LHCN-M2 (cell line): Measurements from ENCODE around the gene LCE3D. TPM values are rescaled to one million over a fixed set of nuclear protein-coding genes. Genes with fewer than 3 reads are reported as not detected.
"Not testable (repeated sequence)": the region's sequence is repeated elsewhere in the genome, so short reads cannot be mapped to it uniquely, and the experiment has no call there.

Experiments used
- DNase-seq: peaks from one replicate; pipeline ENCODE4 v3.0.0-alpha.2; 2012; ENCODE audit warnings: low read depth
- polyA plus RNA-seq: library from polyadenylated mRNA; unstranded; fragments of >200 nt; gene quantifications from one replicate; pipeline ENCODE4 v1.2.1, GENCODE V29; 2012; ENCODE audit warnings: missing spikeins
- total RNA-seq: library from RNA; depleted of rRNA; stranded (reverse); fragments of >200 nt; gene quantifications from 2 replicates; pipeline ENCODE4 v1.2.3, GENCODE V29; 2014; rRNA removed

Gene LCE3D, protein sequence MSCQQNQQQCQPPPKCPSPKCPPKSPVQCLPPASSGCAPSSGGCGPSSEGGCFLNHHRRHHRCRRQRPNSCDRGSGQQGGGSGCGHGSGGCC
- total RNA-seq = 0.32 and 0.69 TPM in 2 replicates
- not detected for polyA plus RNA-seq

DNA sequence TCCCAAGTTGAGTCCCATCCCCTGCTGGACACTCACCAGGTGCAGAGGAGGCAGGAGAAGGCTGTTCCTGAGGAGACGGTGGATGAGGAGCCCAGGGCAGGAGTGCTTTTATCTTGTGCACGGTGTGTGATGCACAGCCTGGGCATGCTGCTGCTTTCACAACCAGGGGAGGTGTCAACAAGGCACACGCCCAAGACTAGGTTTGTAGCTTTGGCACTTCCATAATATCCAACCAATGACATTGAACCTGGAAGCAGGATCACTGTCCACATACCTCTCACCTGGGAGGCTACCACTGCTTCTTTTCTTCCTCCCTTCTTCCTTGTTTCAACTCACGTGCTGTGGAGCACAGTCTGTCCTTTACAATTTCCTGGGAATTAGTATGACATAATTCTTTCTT, at the start of gene LCE3D:
LCE3D (minus strand) TSS at position 84 of the 400 bp plus-strand sequence. CDS start 580 bp downstream, outside the sequence.
- peak; percentile 5 for DNase-seq

DNA sequence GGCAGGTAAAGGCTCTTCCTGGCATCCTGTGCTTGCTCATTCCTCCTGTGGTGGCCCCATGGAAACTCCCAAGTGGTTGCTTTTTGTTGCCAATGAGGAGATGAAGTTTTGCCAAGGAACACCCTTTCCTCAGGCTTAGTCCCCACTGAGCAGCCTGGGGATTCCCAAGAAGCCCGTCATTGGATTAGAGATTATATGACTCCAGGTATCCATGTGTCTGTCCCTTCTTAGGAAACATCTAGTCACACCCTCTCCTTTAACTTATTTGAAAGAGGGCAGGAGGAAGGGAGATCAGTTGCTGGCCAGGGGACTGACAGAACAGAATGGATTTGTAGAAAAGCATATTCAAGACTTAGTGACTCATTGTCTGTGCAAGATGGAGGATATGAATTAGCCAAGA, 46.4 kb upstream of the LCE3D start:
- no peak for DNase-seq

DNA sequence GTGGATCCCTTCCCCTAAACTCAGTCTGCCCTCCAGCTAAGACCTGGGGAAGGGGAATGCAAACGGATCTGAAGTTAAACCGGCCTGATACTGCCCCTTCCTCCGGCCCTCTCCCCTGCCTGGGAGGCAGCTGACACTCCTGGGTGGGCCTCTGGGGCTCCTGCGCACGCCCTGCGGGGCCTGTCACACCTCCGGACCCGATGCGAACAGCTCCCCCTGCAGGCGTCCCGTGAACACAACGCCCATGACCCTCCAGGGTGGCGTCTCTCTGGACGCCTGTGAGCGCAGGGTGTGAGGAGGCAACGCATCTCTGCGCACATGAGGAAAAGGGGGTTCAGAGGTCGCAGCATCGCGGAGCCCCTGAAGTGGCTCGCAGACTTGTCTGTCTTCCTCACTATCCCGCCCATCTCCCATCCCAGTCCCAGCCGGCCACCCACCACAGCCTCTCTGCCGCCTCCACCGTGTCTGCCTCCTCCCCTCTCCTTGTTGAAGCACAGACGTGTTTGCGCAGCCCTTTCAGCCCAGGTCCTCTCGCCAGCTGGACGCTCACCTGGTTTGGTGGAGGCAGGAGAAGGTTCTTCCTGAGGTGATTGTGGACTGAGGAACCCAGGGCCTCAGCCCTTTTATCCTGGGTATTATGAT, 43.0 kb upstream of the LCE3D start:
- no peak for DNase-seq

DNA sequence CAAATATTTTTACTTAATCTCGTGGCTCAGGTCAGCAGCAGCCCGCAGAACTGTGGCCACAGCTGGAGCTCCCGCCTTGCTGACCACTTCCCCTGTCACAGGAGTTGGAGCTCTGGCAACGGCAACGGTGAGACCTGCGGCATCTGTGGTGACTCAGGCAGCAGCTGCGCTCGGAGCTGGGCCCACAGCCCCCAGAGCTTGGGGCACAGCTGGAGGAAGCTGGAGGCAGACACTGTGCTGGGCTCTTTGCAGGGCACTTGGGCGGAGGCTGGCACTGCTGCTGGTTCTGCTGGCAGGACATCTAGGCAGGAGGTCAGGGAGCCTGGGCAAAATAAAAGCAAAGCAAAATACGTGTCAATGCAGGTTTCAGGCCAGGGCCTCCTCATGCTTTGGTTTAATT, 42.5 kb upstream of the LCE3D start, which contains the start of gene LCE3A:
LCE3A (minus strand) TSS at position 301 of the 400 bp plus-strand sequence; CDS start at position 301, 0 bp downstream.
- peak; percentile 91 for DNase-seq

DNA sequence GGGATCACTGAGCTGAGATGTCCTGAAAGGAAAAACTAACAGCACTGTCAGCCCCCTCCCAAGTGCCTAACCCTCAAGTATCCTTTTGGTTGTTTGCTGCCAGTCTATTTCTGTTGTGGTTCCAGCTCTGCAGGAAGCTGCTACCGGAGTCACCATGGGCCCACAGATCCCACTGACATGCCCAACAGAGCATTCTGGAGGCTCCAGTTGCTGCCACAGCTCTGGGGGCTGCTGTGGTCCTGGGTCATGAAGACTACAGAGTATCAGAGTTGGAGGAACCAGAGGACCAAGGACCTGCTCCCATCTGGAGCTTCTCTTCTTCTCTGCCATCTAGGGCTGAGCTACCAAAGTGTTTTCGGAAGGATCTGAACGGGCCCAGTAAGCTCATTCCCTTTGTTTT, 41.7 kb upstream of the LCE3D start:
- no peak for DNase-seq

DNA sequence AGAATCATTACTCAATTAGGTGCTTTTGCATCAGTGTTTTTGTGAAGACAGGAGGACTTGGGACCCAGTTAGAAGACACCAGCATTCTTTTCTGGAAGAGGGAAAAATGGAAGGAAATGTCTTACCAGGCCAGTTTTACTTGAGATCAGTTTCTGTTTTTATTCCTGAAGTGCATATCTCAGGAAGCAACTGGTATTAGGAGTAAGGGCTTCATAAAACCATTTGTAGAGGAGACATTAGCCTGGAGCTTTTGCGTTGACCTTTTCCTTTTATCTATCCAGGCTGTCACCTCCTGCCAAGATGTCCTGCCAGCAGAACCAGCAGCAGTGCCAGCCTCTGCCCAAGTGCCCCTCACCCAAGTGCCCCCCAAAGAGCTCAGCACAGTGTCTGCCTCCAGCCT, 33.2 kb upstream of the LCE3D start, which contains the start of gene LCE3B:
LCE3B (plus strand) TSS at position 301 of the 400 bp plus-strand sequence; CDS start at position 301, 0 bp downstream.
- no peak for DNase-seq

DNA sequence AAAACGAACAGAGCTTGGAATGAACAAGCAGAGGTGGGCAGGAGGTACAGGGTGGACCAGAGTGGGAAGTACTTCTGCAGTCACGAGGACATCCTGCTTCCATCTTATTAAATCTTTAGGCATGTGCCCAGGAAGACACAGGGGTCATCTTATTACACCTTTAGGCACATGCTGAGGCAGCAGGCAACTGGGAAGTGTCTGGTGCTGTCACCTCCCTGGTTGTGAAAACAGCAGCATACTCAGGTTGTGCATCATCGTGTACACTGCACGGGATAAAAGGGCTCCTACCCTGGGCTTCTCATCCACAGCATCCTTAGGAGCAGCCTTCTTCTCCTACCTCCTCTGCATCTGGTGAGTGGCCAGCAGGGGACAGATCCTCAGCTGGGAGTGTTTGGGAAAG, 19.6 kb upstream of the LCE3D start, which contains the start of gene LCE3C:
LCE3C (plus strand) TSS at position 301 of the 400 bp plus-strand sequence. CDS start 498 bp downstream, outside the sequence.
- DNase-seq = no peak

DNA sequence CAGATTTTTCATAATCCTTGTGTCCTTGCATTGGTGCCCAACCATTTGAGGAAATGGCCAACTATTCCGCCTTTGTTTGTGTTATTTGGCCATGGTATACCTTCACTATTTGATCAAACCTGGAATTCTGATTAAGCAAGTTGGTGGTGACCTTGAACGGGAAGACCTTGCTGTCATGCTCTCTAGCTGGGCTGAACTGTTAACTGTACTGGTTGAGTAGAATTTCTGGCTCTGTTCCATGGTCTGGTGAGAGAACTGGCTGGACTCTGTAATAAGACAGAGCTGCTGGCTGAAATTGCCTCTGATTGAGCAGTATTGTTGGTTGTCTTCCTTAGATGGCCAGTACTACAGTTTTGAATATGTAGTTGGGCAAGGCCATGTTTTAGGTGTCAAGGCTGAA, 16.7 kb upstream of the LCE3D start:
- DNase-seq = no peak

DNA sequence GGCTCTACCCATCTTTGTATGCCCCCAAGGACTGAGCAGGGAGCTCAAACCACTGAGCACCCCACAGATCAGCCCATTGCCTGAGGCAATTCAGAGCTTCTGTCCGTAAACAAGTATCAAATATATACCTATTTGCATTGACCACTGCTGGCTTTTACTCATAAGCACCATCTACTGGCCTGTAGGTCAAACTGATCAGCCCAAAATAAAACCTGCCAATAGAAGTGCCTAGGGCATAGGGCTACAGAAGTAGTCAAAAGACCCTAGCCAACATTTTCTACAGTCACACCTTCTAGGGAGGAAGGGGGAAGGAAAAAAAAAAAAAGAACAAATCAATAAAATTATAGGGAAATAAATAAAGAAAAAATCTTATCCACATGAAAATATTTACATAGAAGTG, 5.3 kb upstream of the LCE3D start:
- no peak for DNase-seq

DNA sequence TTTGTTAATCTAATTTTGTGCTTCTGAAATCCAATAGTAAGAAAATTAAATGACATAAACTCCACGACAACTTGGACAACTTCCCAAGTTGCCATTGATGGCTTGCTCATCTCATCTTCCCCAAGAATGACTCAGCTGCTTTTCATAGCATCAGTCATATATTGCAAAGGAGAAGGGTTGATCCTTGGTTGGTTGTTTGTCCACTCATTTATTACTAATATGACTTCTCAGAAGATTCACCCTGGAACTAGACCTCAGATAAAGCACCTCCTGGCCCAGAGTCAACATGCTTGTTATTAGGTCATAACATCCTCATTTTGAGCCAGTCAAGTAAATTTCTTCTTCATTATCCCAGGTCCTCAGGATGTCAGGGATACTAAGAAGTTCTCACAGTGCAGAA, 2.3 kb upstream of the LCE3D start:
- peak; percentile 79 for DNase-seq

DNA sequence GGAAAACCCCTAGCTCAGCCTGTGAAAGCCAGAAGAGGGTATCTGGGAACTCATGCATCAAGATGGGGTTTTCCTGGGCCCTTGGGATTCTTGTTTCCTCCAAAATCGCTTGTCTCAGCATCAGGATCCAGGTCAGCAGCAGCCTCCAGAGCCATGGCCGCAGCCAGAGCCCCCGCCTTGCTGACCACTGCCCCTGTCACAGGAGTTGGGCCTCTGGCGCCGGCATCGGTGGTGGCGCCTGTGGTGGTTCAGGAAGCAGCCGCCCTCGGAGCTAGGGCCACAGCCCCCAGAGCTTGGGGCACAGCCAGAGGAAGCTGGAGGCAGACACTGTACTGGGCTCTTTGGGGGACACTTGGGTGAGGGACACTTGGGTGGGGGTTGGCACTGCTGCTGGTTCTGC, 790 bp downstream of the LCE3D start:
- not testable (repeated sequence) for DNase-seq

DNA sequence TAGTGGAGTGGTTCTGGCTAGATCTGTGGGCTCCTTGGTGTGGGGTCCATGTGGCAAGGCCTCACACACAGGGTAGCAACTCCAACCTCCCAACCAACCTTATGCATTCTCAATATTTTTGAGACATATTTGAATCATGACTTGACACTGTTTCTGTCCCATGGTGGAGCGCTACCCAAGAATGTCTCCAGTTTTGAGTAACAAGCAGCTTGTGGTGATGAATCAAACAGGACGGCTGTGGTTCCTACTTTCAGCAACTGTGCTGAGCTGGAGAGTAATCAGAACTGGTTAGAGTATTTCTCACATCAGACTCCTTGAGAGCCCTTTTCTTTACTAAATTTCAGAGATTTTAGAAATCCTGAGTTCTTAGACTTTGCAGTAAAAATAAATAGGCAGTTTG, 3.1 kb downstream of the LCE3D start:
- peak; percentile 82 for DNase-seq

DNA sequence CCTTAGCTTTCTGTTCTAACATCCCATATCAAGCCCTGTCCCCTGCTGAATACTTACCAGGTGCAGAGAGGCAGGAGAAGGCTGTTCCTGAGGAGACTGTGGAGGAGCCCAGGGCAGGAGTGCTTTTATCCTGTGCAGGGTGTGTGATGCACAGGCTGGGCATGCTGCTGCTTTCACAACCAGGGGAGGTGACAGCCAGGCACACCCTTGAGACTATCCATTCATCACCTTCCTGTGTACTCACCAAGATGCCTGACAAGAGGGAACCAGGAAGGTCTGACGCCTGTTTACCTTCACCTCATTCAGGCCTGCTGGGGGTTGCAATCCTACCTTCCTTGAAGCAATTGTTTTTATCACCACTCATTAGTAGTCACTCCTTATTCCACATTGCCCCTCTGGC, 13.6 kb downstream of the LCE3D start, which contains the start of gene LCE3E:
LCE3E (minus strand) TSS at position 100 of the 400 bp plus-strand sequence. CDS start 572 bp downstream, outside the sequence.
- DNase-seq = no peak

DNA sequence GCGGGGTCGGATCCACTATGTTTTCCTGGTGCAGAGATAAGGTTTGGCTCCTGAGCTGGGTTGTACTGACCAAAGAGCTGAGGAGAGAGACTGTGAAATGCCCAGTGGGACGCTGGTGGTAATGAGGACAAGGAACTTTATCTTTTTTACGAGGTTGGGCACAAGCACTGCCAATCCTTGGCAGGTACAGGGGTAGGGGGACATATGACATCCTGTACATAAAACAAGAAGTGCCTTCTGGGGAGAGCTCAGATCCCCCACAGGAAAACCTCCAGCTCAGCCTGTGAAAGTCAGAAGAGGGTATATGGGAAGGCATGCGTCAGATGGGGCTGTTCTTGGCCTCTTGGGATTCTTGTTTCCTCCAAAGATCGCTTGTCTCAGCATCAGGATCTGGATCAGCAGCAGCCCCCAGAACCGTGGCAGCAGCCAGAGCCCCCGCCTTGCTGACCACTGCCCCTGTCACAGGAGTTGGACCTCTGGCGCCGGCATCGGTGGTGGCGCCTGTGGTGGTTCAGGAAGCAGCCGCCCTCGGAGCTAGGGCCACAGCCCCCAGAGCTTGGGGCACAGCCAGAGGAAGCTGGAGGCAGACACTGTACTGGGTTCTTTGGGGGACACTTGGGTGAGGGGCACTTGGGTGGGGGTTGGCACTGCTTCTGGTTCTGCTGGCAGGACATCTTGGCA, 14.6 kb downstream of the LCE3D start:
- DNase-seq = no peak

DNA sequence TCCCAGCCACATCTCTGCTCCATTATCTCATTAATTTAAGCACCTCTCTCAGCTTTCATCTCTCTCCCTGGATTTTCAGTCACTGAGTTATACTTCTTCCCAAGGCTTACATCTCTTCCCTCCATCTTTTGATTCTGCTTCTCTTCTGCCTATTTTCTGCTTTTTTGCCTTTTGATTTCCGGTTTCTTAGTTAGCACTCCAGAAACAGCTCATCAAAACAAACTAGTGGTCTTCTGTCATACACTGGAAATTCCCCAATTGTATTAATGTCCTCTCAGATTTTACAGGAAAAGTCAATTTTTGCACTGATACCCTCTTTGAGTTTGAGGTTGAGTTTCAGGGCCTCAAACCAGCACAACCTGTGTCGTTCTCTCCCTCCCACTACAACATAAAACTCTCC, 15.2 kb downstream of the LCE3D start:
- DNase-seq = no peak

DNA sequence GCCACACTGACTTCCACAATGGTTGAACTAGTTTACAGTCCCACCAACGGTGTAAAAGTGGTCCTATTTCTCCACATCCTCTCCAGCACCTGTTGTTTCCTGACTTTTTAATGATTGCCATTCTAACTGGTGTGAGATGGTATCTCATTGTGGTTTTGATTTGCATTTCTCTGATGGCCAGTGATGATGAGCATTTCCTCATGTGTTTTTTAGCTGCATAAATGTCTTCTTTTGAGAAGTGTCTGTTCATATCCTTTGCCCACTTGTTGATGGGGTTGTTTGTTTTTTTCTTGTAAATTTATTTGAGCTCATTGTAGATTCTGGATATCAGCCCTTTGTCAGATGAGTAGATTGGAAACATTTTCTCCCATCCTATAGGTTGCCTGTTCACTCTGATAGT, 32.0 kb downstream of the LCE3D start:
- not testable (repeated sequence) for DNase-seq

DNA sequence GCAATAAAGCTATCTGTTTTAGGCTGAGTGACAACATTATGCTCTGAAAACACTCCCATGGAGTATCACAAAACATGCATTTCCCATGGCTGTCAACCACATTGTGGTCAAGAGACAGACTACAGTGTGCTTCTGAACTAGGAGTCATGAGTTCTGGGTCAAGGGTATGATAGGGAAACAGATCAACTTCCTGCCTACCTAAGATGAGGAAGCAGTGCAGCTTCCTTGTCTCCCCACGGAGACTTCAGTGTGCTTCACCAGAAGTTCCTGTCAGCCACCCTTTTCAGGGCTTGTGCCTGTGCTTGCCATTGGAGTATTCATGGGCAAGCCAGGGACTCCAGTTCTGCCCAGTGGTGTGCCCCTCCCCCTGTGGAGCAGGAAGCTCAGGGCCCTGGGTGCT, 33.6 kb downstream of the LCE3D start:
- no peak for DNase-seq

DNA sequence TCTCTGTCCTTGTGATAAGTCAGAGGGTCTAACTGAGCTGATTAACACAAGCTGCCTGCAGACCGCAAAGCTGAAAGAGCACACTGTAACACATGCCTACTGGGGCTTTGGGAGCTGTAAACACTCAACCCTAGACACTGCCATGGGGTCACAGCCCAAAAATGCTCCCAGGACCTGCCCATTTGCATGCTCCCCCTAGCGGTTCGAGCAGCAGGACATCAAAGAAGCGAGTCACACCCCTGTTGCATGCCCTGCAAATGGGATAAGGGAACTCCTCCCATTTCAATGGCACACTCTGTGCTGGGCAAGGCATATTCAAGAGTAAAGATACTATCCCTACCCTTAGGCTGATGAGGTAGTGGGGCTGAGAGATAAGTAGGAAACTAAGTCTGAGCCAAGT, 36.5 kb downstream of the LCE3D start:
- DNase-seq = peak; percentile 6

DNA sequence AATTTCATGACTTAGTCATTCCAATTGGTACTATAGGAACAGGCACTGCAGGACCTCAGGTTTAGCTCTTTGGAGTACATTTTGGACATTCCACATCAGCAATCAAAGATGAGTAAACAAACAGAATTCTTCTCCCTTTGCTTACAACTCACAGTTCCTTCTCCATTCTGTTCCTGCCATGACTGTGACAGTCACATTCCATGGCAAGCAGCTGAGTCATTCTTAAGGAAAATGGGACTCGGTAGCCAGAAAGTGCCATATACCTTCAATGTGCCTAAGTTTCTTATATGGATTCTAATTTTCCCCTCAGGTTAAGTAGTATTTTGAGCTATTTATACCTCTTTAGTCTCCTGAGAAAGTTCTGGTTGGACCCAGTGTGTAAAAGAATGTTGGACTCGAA, 40.4 kb downstream of the LCE3D start:
- DNase-seq = no peak

DNA sequence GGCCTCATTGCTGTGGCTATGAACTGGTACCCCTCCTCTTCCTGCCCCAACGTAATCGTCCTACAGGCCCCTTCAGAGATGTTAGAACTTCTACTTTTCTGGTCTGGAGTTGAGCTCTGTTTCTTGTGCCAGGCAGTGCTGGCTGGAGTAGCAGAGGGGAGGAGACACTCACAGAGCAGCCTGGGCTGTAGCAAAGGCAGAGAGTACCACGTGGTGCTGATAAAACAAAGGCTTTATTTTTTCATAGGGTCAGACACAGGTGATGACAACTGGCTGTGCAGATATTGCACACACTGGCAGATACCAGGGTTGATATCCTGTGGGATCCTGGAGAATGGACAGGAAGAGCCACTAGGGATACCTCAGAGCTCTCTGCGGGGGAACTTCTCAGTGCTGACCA, 42.8 kb downstream of the LCE3D start:
- no peak for DNase-seq

DNA sequence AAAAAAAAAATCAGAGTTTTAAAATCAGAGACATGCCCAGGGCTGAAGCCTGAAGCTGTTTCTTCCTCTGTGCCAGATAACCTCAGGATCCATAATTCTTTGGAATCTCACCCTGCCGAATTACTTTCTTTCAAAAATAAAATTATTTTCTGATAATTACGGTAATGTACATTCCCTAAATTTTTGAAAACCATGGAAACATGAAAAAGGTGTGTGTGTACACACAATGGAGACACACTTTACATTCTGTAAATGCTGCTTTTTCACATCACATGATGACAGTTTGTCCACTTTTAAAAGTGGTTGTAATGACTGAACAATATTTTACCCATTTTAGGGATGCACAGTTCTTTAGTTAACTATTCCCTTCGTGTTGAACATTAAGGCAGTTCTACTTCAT, 44.5 kb downstream of the LCE3D start:
- no peak for DNase-seq

DNA sequence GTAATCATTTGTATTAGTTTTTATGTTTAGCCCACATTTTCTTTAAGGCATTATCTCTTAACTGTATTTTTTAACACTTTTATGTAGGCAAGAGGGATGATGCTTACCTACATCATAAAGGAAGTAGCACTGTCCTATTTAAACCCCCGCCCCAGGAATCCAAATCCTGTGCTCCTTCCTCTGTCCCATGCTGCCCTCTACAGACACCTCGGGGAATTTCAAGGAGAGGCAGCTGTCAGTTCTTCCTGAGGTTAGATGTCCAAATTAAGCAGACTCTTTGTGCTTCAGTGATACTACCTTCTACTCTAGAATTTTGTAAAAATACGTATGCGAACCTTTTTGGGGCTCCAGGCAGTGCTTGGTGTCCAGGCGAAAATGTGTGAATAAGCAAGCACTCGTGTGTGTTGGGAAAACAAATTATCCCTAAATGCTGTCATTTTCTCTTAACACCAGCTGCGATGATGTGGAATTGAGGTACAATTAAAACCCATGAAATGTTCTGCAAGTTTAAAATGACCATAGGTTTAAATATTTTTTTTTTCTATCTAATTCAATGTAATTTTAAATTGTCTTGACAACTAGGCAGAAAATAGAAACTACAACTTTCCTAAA, 46.9 kb downstream of the LCE3D start:
- DNase-seq = peak; percentile 51
